ENCODE data around the gene GATD1.

Gene GATD1, protein sequence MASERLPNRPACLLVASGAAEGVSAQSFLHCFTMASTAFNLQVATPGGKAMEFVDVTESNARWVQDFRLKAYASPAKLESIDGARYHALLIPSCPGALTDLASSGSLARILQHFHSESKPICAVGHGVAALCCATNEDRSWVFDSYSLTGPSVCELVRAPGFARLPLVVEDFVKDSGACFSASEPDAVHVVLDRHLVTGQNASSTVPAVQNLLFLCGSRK
- total RNA-seq: 44.9 to 64.4 reads per million in 2 experiments

DNA sequence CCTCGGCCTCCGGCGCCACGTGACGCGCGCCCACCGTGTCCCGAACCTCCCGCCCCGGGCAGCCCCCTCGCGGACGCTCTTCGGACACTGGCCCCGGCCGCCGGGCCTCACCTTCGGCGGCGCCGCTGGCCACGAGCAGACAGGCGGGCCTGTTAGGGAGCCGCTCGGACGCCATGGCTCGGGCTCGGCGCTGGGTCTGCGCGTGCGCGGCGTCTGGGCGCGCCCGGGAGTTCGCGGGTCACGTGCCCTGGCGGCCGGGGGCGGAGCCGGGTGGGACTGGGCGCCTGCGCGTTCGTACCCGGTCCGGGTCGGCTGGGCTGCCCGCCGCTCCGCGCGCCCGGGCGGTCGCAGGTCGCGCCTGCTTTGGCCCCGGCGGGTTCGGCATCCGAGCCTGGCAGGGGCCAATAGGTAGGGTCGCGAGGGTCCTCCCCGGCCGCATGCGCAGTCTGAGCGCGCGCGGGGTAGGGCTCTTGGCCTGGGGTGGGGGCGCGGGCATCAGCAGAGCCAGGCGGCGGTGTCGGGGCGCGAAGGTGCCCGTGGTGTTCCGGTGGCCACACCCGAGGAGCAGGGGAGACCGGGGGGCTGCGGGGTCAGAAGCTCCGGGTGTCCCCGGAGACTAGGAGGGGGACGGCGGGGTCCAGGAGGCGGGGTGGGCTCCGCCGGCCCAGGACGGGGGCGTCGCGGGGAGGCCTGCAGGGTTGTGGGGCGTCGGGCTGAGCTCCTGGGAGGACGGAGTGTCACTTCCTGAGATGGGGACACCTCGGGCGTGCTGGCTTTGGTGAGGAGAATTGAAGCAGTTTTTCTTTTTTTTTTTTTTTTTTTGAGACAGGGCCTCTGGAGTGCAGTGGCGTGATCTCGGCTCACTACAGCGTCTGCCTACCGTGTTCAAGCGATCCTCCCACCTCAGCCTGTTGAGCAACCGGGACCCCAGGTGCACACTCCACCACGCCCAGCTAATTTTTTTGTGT, at the start of gene GATD1:
GATD1 (minus strand) TSS at position 200 of the 968 bp plus-strand sequence; CDS start at position 175, 25 bp downstream.
- DNase-seq (ENCODE audit: low read depth): peak; percentile 90

DNA sequence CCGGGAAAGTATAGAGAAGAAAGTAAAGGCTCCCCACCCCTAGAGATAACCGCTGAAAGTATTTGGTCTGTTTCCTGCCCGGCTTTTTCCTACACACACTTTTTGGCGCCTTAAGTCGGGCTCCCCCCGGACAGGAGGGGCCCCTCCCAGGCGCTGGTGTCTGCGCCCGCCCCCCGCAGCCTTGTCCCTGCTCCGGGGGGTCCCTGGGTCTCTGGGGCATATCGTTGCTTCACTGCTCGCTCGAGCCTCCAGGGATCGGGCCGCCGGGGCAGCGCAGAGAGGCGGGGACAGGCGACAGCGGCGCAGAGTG, 49.5 kb upstream of the GATD1 start:
- no peak for DNase-seq (ENCODE audit: low read depth)

DNA sequence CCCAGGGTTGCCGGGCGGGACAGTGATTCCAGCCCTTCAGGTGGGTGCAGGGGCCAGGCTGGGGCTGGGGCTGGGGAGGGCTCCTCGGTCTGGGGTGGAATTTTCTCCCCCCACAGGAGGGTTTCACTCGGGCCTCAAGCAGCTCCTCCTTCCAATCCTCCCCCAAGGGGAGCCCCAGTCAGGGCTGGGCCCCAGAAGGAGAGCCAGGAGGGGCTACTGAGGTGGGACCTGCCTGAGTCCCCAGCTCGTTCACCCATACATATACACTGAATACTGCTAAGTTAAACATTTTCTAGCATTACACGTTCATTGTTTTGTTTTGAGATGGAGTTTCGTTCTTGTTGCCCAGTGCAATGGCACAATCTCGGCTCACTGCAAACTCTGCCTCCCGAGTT, 48.9 kb upstream of the GATD1 start:
- no peak for DNase-seq (ENCODE audit: low read depth)

DNA sequence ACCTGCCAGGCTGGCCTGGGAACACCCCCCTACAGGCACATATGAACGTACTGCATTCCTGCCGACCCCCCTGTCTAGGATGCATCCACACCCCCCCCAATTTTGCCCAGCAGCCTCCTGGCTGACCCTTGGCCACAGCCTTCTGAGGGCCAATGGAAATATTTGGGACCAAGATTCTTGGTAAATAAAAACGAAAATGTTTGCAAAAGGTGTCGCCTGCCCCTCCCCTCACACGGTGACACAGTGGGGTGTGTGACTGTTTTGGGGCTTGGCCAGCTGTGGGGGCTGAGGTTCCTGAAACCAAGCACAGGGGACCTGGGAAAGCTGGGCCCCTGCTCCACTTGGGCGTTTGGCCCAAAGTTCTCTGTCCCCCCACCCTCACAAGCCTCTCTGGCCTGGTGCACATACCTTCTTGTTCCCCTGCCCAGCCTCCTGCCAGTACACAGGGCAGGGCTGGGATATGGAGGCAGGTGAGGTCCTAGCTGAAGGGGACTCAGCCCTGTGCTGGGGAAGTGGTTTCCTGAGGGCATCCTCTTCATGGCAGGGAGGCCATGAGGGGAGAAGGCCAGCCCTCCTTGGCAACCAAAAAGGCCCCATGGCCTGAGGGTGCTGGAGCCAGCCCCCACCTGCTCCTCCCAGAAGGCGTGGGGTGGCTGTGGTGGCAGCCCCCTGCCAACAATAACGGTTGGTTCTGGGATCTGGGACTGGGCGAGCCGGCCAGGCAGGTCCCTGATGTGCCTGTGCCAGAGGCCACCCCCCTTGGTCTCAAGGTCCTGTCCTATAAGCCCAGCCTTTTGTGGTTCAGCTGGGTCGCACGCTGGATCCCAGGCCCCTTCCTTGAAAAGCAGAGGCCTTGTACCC, 48.3 kb upstream of the GATD1 start:
- DNase-seq (ENCODE audit: low read depth): no peak

DNA sequence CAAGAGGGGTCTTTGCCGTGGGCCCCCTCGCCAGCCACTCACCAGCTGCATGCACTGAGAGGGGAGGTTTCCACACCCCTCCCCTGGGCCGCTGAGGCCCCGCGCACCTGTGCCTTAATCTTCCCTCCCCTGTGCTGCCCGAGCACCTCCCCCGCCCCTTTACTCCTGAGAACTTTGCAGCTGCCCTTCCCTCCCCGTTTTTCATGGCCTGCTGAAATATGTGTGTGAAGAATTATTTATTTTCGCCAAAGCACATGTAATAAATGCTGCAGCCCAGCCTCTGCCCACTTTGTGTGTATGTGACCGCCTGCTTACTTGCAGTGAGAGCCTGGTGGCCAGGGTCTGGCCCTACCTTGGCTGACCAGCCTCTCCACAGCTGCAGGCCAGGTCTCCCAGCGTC, 47.7 kb upstream of the GATD1 start:
- DNase-seq (ENCODE audit: low read depth): no peak

DNA sequence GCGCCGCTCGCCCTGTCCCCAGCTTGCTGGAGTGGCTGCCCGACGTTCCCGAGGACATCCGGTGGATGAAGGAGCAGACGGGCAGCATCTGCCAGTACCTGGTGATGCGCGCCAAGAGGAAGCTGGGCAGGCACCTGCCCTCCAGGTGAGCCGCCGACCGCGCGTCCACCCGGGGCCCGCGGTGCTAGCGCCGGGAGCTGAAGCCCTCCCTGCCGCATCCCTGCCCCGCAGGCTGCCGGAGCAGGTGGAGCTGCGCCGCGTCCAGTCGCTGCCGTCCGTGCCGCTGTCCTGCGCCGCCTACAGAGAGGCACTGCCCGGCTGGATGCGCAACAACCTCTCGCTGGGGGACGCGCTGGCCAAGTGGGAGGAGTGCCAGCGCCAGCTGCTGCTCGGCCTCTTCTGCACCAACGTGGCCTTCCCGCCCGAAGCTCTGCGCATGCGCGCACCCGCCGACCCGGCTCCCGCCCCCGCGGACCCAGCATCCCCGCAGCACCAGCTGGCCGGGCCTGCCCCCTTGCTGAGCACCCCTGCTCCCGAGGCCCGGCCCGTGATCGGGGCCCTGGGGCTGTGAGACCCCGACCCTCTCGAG, 47.1 kb upstream of the GATD1 start:
- no peak for DNase-seq (ENCODE audit: low read depth)

DNA sequence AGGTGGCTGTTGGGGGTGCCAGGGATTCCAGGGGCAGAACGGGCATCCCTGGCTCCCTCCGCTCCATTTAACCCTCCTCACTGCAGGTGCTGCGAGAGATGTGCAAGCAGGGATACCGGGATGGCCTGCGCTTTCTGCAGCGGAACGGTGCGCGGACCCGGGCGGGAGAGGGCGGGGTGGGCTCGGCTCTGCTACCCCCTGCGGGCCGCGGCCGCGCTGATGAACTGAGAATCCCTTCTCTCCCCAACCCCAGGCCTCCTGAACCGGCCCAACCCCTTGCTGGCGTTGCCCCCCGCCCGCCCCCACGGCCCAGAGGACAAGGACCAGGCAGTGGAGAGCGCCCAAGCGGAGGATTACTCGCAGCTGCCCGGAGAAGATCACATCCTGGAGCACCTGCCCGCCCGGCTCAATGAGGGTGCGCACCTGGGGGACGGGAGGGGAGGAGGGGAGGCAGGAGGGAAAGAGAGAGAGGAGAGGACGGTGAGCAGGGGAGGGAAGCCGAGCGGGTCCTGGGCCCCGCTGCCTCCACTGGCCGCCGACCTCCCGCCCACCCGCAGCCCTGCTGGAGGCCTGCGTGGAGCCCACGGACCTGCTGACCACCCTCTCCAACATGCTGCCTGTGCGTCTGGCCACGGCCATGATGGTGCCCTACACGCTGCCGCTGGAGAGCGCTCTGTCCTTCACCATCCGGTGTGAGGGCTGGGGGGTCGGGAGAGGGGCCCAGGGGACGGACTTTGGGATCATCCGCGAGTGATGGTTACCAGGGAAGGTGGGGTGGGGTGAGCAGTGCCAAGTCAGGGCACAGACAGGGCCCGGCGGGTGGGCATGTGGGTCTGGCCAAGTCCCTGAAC, 46.4 kb upstream of the GATD1 start:
- no peak for DNase-seq (ENCODE audit: low read depth)

DNA sequence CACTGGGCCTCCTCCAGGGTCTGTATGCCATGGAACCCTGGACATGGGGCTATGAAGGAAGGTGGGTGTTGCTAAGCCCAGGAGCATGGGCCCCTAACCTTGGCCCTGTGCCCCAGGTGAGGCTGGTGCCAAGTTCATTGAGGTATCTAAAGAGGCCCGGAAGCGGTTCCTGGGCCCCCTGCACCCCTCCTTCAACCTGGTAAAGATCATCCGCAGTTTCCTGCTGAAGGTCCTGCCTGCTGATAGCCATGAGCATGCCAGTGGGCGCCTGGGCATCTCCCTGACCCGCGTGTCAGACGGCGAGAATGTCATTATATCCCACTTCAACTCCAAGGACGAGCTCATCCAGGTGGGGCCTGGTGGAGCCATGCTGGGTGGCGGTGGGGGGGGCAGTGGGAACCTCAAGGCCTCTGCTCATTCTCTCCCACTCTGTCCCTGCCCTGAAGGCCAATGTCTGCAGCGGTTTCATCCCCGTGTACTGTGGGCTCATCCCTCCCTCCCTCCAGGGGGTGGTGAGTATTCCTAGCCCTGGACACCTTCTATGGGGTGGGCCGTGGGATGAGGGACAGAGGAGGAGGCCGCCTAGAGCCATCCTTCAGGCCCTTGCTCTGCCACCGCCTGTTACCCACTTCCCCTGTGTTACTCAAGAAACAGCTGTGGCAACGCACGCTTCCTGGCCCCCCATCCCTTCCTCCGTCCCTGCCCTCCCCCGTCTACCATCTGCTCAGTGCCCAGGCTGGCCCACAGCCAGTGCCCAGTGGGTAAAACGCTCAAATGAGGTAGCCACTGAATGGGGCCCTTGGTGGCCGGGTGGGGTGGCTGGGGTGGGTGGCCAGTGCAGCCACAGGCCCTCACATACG, 44.5 kb upstream of the GATD1 start:
- no peak for DNase-seq (ENCODE audit: low read depth)

DNA sequence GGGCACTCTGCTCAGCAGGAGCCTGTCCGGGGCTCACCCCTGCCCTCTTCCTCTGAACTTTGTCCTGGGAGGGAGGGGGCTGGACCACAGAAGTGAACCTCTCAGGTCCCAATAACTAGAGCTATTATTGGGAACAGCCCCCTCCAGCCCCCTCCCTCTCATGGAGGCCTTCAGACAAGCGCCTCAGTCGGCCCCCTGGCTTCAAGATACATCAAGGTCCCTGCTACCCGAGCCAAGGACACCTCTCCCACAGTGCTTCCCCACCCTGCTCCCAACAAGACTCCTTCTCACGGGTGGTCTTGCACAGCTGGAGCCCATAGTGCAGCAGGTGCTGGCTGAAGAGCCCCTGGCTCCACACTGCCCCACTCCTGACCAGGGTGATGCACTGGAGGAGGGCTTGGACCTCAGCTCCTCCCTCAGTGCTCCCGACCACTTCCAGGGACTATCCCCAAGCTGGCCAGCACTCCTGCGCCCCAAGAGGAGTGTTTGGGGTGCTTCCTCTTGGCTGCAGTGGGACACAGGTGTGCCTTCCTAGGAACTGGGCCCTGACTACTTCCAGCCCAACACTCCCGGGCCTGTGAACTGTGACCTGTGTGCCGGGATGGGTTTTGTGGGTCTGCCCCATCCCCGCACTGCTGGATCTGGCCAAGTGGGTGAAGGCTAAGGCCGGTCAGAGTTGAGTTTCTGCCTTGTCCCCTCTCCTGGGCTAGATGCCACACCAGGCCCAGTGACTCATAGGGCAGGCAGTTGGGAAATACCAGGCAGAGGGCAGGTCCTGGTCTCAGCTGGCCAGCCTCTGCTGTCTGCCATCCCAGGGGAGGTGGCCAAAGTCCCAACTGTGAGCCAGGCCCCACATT, 43.6 kb upstream of the GATD1 start:
- no peak for DNase-seq (ENCODE audit: low read depth)

DNA sequence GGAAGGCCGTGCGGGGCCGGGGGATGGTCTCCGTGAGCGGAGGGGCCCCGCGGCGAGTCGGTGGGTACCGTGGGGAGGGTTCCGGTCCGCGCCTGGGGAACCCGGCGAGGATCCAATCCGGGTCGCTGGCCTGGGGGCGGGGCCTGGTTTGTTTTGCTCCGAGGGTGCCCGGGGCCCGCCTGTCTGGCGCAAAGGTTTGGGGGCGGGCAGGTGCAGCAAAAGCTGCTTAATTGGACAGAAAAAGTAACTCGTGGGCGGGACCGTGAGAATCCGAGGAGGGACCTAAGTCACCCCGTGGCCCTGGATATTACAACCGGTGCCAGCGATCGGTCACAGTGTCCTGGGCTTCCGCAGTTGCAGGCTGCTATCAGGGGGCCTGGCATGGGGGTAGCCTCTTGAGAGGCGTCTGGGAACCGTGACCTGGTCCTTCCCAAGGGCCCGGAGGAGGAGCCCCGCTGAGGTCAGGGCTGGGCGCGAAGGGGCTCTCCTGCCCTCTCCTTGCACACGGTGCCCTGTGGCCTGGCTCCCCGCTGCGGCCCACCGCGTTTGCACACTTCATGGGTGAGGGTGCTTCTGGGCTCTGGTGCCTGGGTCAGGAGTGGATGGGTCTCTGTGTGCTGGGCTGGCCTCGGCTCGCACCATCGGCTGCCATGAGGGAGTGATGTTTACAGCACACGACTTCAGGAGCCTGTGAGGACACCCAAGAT, 42.8 kb upstream of the GATD1 start:
- DNase-seq (ENCODE audit: low read depth): peak; percentile 93

DNA sequence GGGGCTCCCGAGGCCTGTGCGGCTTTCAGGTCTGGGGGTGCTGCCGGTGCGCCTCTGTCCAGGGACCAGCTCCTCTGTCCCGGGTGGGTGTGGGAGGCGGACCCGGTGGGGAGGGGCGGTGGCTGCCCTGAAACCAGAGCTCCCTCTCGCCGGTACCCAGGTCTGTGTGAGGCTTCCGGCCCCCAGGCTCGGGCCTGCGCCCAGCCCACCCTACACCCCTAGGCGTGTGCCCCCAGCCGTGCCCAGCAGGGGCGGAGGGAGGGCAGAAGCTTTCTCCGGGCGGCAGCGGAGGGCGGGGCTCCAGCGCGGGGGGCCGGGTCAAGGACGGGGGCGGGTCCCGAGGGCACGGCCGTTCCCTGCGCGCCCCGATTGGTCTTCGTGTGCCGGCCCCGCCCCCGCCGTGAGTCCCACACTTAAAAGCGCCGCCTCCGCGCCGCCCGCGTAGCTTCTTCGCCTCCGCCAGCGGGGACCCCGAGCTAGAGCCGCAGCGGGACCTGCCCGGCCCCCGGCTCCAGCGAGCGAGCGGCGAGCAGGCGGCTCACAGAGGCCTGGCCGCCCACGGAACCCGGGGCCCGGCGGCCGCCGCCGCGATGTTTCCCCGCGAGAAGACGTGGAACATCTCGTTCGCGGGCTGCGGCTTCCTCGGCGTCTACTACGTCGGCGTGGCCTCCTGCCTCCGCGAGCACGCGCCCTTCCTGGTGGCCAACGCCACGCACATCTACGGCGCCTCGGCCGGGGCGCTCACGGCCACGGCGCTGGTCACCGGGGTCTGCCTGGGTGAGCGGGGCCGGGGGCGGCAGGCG, 42.0 kb upstream of the GATD1 start:
- peak; percentile 88 for DNase-seq (ENCODE audit: low read depth)

DNA sequence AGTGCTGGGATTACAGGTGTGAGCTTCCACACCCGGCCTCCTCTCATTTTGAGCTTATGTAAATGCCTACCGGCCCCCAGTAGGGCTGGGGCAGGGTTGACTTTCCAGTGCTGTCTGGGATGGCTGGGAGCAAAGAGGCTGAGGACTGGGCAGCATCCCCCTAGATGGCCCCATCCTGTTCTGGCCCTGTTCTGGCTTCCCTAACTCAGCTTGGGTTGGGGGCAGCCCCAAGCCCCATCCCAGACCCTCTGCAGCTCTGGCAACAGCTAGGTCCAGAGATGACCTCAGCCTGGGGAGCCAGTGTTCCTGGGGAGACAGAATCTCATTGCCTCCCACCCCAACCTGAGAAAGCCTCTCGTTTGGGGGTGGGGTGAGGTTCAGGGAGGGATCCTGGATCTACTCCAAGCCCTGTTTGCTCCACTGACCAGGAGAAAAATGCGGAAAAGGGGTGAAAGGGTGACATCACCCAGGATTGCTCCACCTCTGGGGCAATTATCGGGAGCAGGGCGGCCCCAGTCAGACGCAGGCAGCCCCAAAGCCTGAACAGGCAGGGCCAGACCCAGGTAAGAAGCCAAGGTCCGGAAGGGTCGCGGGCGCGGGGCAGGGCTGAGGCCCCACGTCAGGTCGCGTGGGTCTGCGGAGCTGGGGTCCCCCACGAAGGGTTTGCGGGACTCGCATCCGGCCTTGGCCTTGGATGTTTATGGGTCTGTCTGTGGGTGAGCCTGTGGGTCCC, 41.3 kb upstream of the GATD1 start, which contains the start of gene PNPLA2:
PNPLA2 (plus strand) TSS at position 519 of the 733 bp plus-strand sequence. CDS start 805 bp downstream, outside the sequence.
- no peak for DNase-seq (ENCODE audit: low read depth)

DNA sequence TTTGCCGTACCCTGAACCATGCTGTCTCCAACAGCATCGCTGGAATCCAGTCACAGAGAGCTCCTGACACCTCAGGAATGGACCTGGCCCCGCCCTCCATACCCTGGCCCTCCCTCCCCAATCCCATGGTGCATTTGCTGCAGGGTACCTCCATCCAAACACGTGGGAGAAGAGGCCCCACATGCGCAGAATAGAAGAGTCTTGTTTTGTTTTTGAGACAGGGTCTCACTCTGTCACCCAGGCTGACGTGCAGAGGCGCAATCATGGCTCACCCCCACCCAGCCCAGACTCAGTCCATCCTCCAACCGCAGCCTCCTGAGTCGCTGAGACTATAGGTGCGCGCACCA, 39.1 kb upstream of the GATD1 start:
- no peak for DNase-seq (ENCODE audit: low read depth)

DNA sequence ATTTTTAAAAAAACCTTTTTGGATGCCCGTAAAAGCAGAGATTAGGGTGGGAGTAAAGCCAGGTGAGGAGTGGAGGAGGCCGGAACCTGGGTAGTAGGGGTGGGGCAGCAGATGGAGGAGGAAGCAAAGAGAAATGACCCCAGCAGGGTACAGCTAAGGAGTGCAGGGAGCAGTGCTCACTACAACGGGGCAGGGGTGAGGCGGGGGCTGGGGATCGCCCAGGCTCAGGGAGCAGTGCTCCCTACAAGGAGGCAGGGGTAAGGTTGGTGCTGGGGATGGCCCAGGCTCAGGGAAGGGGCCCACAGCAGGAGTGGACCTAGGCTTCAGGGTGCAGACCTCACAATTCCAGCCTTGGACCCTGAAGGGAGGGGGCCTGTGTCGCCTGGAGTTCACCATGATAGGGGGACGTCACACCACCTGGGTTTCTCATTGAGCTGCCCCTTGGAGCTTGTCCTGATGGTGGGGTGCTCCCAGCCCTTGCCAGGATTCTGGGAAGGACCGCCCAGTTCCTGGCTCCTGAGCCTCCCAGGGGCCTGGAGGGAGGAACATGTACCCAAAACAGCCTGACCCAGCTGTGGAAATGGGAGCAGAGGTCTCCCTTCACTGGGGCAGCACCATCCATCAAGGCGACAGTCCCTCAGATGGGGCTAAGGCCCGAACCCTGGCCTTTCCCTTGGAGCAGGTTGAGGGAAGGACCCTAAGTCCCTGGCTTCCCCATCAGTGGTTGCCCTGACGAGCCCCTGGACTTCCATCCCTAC, 38.6 kb upstream of the GATD1 start:
- no peak for DNase-seq (ENCODE audit: low read depth)

DNA sequence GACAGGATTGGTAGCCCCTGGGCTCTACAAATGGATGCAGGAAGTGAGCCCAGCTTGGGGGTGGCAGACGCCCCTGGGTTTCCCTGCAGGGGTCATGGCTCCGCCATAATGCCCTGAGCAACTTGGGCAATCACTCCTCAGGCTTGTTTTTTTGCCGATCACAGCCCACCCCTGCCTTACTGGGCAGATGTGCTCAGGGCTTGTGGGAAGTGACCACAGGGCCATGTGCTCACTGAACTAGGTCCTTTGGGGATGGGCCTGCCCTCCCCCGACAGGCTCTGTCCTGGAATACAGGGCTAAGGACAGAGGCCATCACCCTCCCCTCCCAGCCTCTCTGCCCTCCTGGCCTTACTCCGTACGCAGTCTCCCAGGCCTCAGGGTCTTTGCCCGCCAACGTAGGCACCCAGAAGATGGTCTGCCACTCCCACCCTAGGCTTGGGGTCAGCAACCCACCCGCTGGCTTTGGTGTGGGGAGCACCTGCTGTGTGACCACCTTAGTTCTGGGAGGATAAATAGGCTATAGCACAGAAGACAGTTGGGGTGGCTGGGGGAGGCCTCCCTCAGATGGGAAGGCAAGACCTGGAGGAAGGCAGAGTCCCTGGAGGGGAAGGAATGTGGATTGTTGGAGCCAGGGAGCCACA, 36.3 kb upstream of the GATD1 start:
- no peak for DNase-seq (ENCODE audit: low read depth)

DNA sequence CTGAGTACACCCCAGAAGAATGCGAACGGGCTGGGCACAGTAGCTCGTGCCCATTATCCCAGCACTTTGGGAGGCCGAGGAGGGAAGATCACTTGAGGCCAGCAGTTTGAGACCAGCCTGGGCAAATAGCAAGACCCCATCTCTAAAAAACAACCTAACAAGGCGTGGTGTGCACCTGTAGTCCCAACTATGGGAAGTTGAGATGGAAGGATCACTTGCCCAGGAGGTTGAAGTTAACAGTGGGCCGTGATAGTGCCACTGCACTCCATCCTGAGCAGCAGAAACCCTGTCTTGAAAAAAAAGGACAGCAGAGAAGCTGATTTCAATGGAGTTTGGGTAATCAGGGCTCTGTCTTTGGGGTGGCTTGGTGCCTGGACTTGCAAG, 35.8 kb upstream of the GATD1 start:
- DNase-seq (ENCODE audit: low read depth): no peak

Measured in T follicular helper cell (primary cell).